Gastroesophageal sphincter (tissue), 3 donors: ENCODE measurements around the gene TRIM64.

Source experiments
- POLR2AphosphoS5 ChIP-seq: sonication (generic); formaldehyde crosslinking; IDR thresholded peaks from one replicate; pipeline ENCODE4 v1.6.1; 2017; ENCODE audit warnings: antibody characterized with exemption
- TF ChIP-seq, protein P1 (sequence below), 4 experiments: fragments of 200-600 bp in 2 of 4; fragments of 450-650 bp in 2 of 4; sonication (generic) in 1 of 4; IDR thresholded peaks; one replicate each; pipeline ENCODE4 v1.5.1; 2017 to 2019; ENCODE audit warnings: antibody characterized with exemption in 4 of 4, mild to moderate bottlenecking in 2 of 4, moderate library complexity in 2 of 4

DNA sequence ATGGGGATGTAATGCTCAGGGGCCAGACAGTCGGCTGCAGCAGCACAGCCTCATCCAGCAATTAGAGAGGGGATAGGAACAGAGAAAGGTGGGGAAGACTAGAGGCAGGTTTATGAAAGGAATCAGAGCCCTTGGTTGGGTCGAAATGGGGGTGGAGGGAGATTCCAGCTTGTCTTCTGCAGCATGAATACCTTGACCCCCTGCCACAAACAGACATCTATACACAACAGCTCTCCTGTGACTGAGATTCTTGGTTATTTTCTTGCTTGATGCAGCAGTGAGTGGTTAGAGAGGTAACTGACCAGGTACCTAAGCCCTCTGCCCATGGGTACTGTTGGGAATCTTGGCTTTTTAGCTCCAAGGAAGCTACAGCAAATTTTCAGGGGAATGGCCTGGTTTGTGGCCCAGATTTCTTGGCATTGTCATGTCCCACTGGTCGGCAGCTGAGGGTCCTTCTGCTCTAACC lies 43.6 kb upstream of the TRIM64 start, which contains the start of gene TRIM49D1:
- TF ChIP-seq, protein P1, sequence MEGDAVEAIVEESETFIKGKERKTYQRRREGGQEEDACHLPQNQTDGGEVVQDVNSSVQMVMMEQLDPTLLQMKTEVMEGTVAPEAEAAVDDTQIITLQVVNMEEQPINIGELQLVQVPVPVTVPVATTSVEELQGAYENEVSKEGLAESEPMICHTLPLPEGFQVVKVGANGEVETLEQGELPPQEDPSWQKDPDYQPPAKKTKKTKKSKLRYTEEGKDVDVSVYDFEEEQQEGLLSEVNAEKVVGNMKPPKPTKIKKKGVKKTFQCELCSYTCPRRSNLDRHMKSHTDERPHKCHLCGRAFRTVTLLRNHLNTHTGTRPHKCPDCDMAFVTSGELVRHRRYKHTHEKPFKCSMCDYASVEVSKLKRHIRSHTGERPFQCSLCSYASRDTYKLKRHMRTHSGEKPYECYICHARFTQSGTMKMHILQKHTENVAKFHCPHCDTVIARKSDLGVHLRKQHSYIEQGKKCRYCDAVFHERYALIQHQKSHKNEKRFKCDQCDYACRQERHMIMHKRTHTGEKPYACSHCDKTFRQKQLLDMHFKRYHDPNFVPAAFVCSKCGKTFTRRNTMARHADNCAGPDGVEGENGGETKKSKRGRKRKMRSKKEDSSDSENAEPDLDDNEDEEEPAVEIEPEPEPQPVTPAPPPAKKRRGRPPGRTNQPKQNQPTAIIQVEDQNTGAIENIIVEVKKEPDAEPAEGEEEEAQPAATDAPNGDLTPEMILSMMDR (IDR thresholded peaks at IDR 0.05) = no peak
- TF ChIP-seq POLR2AphosphoS5 = no peak
